HepG2 (cell line): ENCODE measurements around the gene SNED1. TPM values are rescaled to one million over a fixed set of nuclear protein-coding genes. Genes with fewer than 3 reads are reported as not detected.
A peak's percentile ranks its signal among the peaks of the same experiment; 100 is the strongest.

Source experiments
- ATAC-seq: fragments of 200-7000 bp; cut with Tn5 transposase; 3 replicates; pipeline ENCODE4 v1.9.1; 2020; ENCODE audit warnings: mild to moderate bottlenecking, moderate library complexity
- BruUV-seq: library from RNA; stranded (reverse); fragments of 400-500 nt; replicated peaks from 2 replicates; lab custom pipeline; 2021; lab: Mats Ljungman, UMichigan
- CTCF ChIA-PET: fragments of 300-600 bp; formaldehyde crosslinking; extraction: SDS; loops from one replicate; lab custom pipeline; 2021; ENCODE audit warnings: low total read pairs, inconsistent platforms, low intra/inter-chr PET ratio; lab: Yijun Ruan, JAX
- POLR2A ChIA-PET: fragments of 350-600 bp; sonication (Branson Sonifier 250); formaldehyde crosslinking; loops from one replicate; lab custom pipeline; 2020; ENCODE audit warnings: antibody characterized with exemption, inconsistent platforms; lab: Yijun Ruan, JAX
- DNase-seq: peaks from one replicate; pipeline ENCODE4 v3.0.0-alpha.2; 2015; ENCODE audit warnings: low spot score
- FAIRE-seq: peaks from 3 replicates; lab custom pipeline; 2011; peaks lifted over from hg19 to GRCh38; lab: Jason Lieb, UNC
- H2AFZ ChIP-seq: one replicate; pipeline ENCODE4 v1.6.1; 2011; ENCODE audit warnings: low read length, inconsistent platforms
- H3K27ac ChIP-seq: fragments of 300-600 bp; 3 replicates; pipeline ENCODE4 v1.8.0; 2011; ENCODE audit warnings: mixed run types, mild to moderate bottlenecking, mixed read lengths, low read length, inconsistent platforms; ENCODE audit not compliant: insufficient read depth; ENCODE audit errors: extremely low read length
- H3K27me3 ChIP-seq, 2 experiments: fragments of 200-600 bp in 1 of 2; 2 replicates in 1 of 2; 3 replicates in 1 of 2; pipeline versions ENCODE4 v1.6.0 to v1.8.0; 2011; ENCODE audit warnings: low read length in 2 of 2, mild to moderate bottlenecking in 2 of 2, moderate library complexity in 2 of 2, inconsistent platforms in 1 of 2; ENCODE audit not compliant: insufficient read depth in 2 of 2, control insufficient read depth in 1 of 2
- H3K36me3 ChIP-seq, 2 experiments: fragments of 200-600 bp in 1 of 2; replicated peaks in 1 of 2; 2 replicates in 1 of 2; 3 replicates in 1 of 2; pipeline versions ENCODE4 v1.5.1 to v1.8.0; 2011; ENCODE audit warnings: low read length in 2 of 2, inconsistent platforms in 1 of 2; ENCODE audit not compliant: insufficient read depth in 2 of 2, control insufficient read depth in 1 of 2
- H3K4me1 ChIP-seq: 2 replicates; pipeline ENCODE4 v1.5.1; 2012; ENCODE audit warnings: low read length, inconsistent platforms; ENCODE audit not compliant: insufficient read depth
- H3K4me2 ChIP-seq: 2 replicates; pipeline ENCODE4 v1.6.0; 2011; ENCODE audit warnings: low read depth, low read length, inconsistent platforms
- H3K4me3 ChIP-seq, 3 experiments: fragments of 200-600 bp in 1 of 3; sonication (generic), shearing (Covaris generic) in 1 of 3; replicated peaks in 1 of 3; 2 replicates each; pipeline ENCODE4 v1.5.1; 2011 to 2016; ENCODE audit warnings: low read length in 3 of 3, inconsistent platforms in 2 of 3, low read depth in 2 of 3, mild to moderate bottlenecking in 2 of 3, control low read depth in 1 of 3, mixed read lengths in 1 of 3; ENCODE audit not compliant: insufficient read depth in 1 of 3
- H3K79me2 ChIP-seq: one replicate; pipeline ENCODE4 v1.6.1; 2011; ENCODE audit warnings: low read length, inconsistent platforms; ENCODE audit not compliant: insufficient read depth
- H3K9ac ChIP-seq: 2 replicates; pipeline ENCODE4 v1.6.0; 2011; ENCODE audit warnings: mild to moderate bottlenecking, low read depth, low read length, inconsistent platforms; ENCODE audit not compliant: insufficient read depth
- H3K9me3 ChIP-seq: 2 replicates; pipeline ENCODE4 v1.5.1; 2012; ENCODE audit warnings: mild to moderate bottlenecking, low read length
- H4K20me1 ChIP-seq: 2 replicates; pipeline ENCODE4 v1.6.0; 2011; ENCODE audit warnings: inconsistent platforms, mild to moderate bottlenecking, low read length, moderate library complexity; ENCODE audit not compliant: insufficient read depth
- AGO1 ChIP-seq: fragments of 200-400 bp; formaldehyde crosslinking; IDR thresholded peaks from 2 replicates; pipeline ENCODE4 v1.6.1; 2017; ENCODE audit warnings: mild to moderate bottlenecking, low read depth, low read length, moderate library complexity; ENCODE audit not compliant: poor library complexity, severe bottlenecking
- MAFG ChIP-seq: sonication (generic); formaldehyde crosslinking; IDR thresholded peaks from 2 replicates; pipeline ENCODE4 v1.5.1; 2020; ENCODE audit warnings: mild to moderate bottlenecking, missing genetic modification reagents
- NFIC ChIP-seq: IDR thresholded peaks from 2 replicates; pipeline ENCODE4 v1.6.1; 2012; ENCODE audit warnings: mild to moderate bottlenecking, low read length, inconsistent platforms
- NR2C2 ChIP-seq: sonication (generic); formaldehyde crosslinking; IDR thresholded peaks from 2 replicates; pipeline ENCODE4 v1.4.0; 2020; ENCODE audit warnings: missing genetic modification reagents, mild to moderate bottlenecking, moderate library complexity, borderline replicate concordance
- SP4 ChIP-seq: sonication (generic); formaldehyde crosslinking; IDR thresholded peaks from 2 replicates; pipeline ENCODE4 v1.8.1; 2023; ENCODE audit warnings: mild to moderate bottlenecking, missing genetic modification reagents
- THAP9 ChIP-seq: sonication (generic); formaldehyde crosslinking; IDR thresholded peaks from 2 replicates; pipeline ENCODE4; 2020; ENCODE audit warnings: missing genetic modification reagents, mild to moderate bottlenecking, borderline replicate concordance
- UBTF ChIP-seq: sonication (generic); formaldehyde crosslinking; IDR thresholded peaks from 2 replicates; pipeline ENCODE4 v1.4.0; 2020; ENCODE audit warnings: mild to moderate bottlenecking, missing genetic modification reagents
- ZIK1 ChIP-seq: sonication (generic); formaldehyde crosslinking; IDR thresholded peaks from 2 replicates; pipeline ENCODE4 v1.5.0; 2020; ENCODE audit warnings: mild to moderate bottlenecking, low read depth, missing genetic modification reagents, borderline replicate concordance
- ZNF138 ChIP-seq: sonication (generic); formaldehyde crosslinking; IDR thresholded peaks from 2 replicates; pipeline ENCODE4 v1.5.0; 2020; ENCODE audit warnings: mild to moderate bottlenecking, low read depth, missing genetic modification reagents
- ZNF263 ChIP-seq: sonication (generic); formaldehyde crosslinking; IDR thresholded peaks from 2 replicates; pipeline ENCODE4 v1.4.0; 2020; ENCODE audit warnings: missing genetic modification reagents
- ZNF501 ChIP-seq: sonication (generic); formaldehyde crosslinking; IDR thresholded peaks from 2 replicates; pipeline ENCODE4 v1.5.1; 2020; ENCODE audit warnings: mild to moderate bottlenecking, moderate library complexity, missing genetic modification reagents
- ZNF598 ChIP-seq: sonication (generic); formaldehyde crosslinking; IDR thresholded peaks from 2 replicates; pipeline ENCODE4 v1.5.1; 2020; ENCODE audit warnings: mild to moderate bottlenecking, missing genetic modification reagents, borderline replicate concordance
- ZNF770 ChIP-seq: sonication (generic); formaldehyde crosslinking; IDR thresholded peaks from 2 replicates; pipeline ENCODE4 v1.5.0; 2020; ENCODE audit warnings: mild to moderate bottlenecking, missing genetic modification reagents
- ZNF773 ChIP-seq: sonication (generic); formaldehyde crosslinking; IDR thresholded peaks from 2 replicates; pipeline ENCODE4 v1.4.0; 2020; ENCODE audit warnings: missing genetic modification reagents, borderline replicate concordance
- ZNF782 ChIP-seq: sonication (generic); formaldehyde crosslinking; IDR thresholded peaks from 2 replicates; pipeline ENCODE4 v1.4.0; 2020; ENCODE audit warnings: missing genetic modification reagents, mild to moderate bottlenecking, borderline replicate concordance
- ZSCAN21 ChIP-seq: sonication (generic); formaldehyde crosslinking; IDR thresholded peaks from 2 replicates; pipeline ENCODE4 v1.8.0; 2022; ENCODE audit warnings: mild to moderate bottlenecking, missing genetic modification reagents, moderate library complexity, borderline replicate concordance
- WGBS: methylation state at CpG from one replicate; pipeline ENCODE4 v1.1.6; 2017; ENCODE audit warnings: low lambda C conversion rate; 5-methylcytosine and 5-hydroxymethylcytosine counted together
- in situ Hi-C: cut with HindIII; loops from 2 replicates; pipeline ENCODE4 v1.10.0; 2017; ENCODE audit warnings: low pct_unique_long_range_greater_than_20kb; ENCODE audit not compliant: extremely low pct_ligation_motif_present
- intact Hi-C: fragments of 100-400 bp; cut with micrococcal nuclease; formaldehyde crosslinking; loops from one replicate; pipeline ENCODE4 v1.10.0; 2022; ENCODE audit not compliant: unreplicated experiment
- polyA plus RNA-seq, 8 experiments: library from polyadenylated mRNA; depleted of rRNA in 3 of 8; stranded (reverse) in 7 of 8; unstranded in 1 of 8; fragments of >200 nt; fragmentation: Illumina TruSeq in 4 of 8; extraction: Trizol in 4 of 8; gene quantifications; 2 replicates each; pipeline versions ENCODE4 v1.2.1 to v1.2.3, GENCODE V29; 2011 to 2016; ENCODE audit warnings: low read depth in 4 of 8, missing spikeins in 1 of 8, mixed read lengths in 1 of 8; ENCODE audit not compliant: insufficient read depth in 1 of 8
- total RNA-seq, 5 experiments: library from RNA; depleted of rRNA; stranded (reverse); fragments of >200 nt; fragmentation: Illumina TruSeq; extraction: Trizol; gene quantifications; 2 replicates each; pipeline ENCODE4 v1.2.3, GENCODE V29; 2016; ENCODE audit warnings: low read depth in 1 of 5

Gene SNED1
- total and polyA plus RNA-seq, 2 of the 13 experiments (the other 11 are each of a cell fraction or from before 2014, with no cell fraction given) = 0.15 to 0.65 TPM

- H3K4me3 ChIP-seq = peak overlapping the region in 2 of 3 experiments; percentile 56 to 85; a peak in 4 of 6 replicates
- peaks cover 92% of the 10 kb centered on the region for H3K4me1 ChIP-seq
- no peak for DNase-seq
- H3K9me3 ChIP-seq = no peaks in the 10 kb centered on the region
- H3K4me2 ChIP-seq = peak overlapping the region; percentile 93
- H3K27ac ChIP-seq = peak overlapping the region; percentile 2
- BruUV-seq = no TSS peak
- H4K20me1 ChIP-seq = no peaks in the 10 kb centered on the region
- 85% methylated on average over 19 of the region's 22 CpGs for WGBS
- no peaks in the 10 kb centered on the region for H3K36me3 ChIP-seq
- peaks cover 2 to 3% of the 10 kb centered on the region in 2 experiments; a peak in 3 of 5 replicates for H3K27me3 ChIP-seq
- no peak for FAIRE-seq
- peak overlapping the region; percentile 72 for H3K9ac ChIP-seq
- ATAC-seq = no peak
- no peak overlapping the region for H2AFZ ChIP-seq
- H3K79me2 ChIP-seq = no peaks in the 10 kb centered on the region
- in situ Hi-C loops = no loop called here
- intact Hi-C loops = no loop called here
- CTCF ChIA-PET = no interaction called here
- POLR2A ChIA-PET = interaction anchor here (0.7 to 2.3 kb wide), 3 partner anchors 8 to 52 kb away, joined by 3 to 10 read pairs (median 3); no protein-coding TSS in a partner anchor
- TF ChIP-seq ZNF501 (CRISPR knock-in tag) (no peak), MAFG (CRISPR knock-in tag) (0 out of 2 replicates have a peak, but pooled peaks have one; percentile 16), THAP9 (0 out of 2 replicates have a peak, but pooled peaks have one; percentile 5), NFIC (no peak), ZNF773 (CRISPR knock-in tag) (no peak), ZNF598 (CRISPR knock-in tag) (peak; percentile 34; the same call in 1 of the 2 replicates), AGO1 (no peak), ZNF138 (CRISPR knock-in tag) (no peak), ZIK1 (0 out of 2 replicates have a peak, but pooled peaks have one; percentile 35), SP4 (CRISPR knock-in tag) (no peak), UBTF (CRISPR knock-in tag) (peak; percentile 19), ZNF782 (0 out of 2 replicates have a peak, but pooled peaks have one; percentile 41), NR2C2 (no peak), ZNF263 (peak; percentile 27; the same call in 1 of the 2 replicates), ZSCAN21 (0 out of 2 replicates have a peak, but pooled peaks have one; percentile 50), ZNF770 (CRISPR knock-in tag) (peak; percentile 90)
These were observed 33.0 kb upstream of the SNED1 start for GRCh38 chr2:240965296-240965904.
